K562 (cell line): ENCODE results near the gene CTSH. TPM values are rescaled to one million over a fixed set of nuclear protein-coding genes. Genes with fewer than 3 reads are reported as not detected.
A peak's percentile ranks its signal among the peaks of the same experiment; 100 is the strongest.

Source experiments
- BRF1 ChIP-seq: IDR thresholded peaks from 3 replicates; pipeline ENCODE4 v1.6.1; 2011; ENCODE audit warnings: borderline replicate concordance, mild to moderate bottlenecking; ENCODE audit not compliant: insufficient read length; ENCODE audit errors: extremely low read depth
- ESRRA ChIP-seq: fragments of 450-650 bp; IDR thresholded peaks from 2 replicates; pipeline ENCODE4 v1.6.1; 2014; ENCODE audit warnings: low read depth, mild to moderate bottlenecking, moderate library complexity, borderline replicate concordance
- HDGF ChIP-seq: fragments of 450-650 bp; IDR thresholded peaks from 2 replicates; pipeline ENCODE4 v1.6.1; 2016
- HMGN3 ChIP-seq: IDR thresholded peaks from 2 replicates; pipeline ENCODE4 v1.6.1; 2011; ENCODE audit warnings: borderline replicate concordance, low read depth, mild to moderate bottlenecking, mixed read lengths, low read length; ENCODE audit not compliant: insufficient read length; ENCODE audit errors: extremely low read depth
- NR3C1 ChIP-seq: sonication (generic); formaldehyde crosslinking; IDR thresholded peaks from 2 replicates; pipeline ENCODE4 v1.8.1; 2022; ENCODE audit warnings: missing genetic modification reagents
- PHF20 ChIP-seq: fragments of 450-650 bp; IDR thresholded peaks from 2 replicates; pipeline ENCODE4 v1.6.1; 2018; ENCODE audit not compliant: partially characterized antibody
- ZNF766 ChIP-seq: fragments of 200-800 bp; sonication (Bioruptor generic); conservative IDR thresholded peaks from 2 replicates; pipeline ENCODE4 v1.6.1; 2016; ENCODE audit warnings: missing genetic modification characterization, missing compliant biosample characterization
- ZNF780A ChIP-seq: fragments of 250-450 bp; sonication (Bioruptor Pico); IDR thresholded peaks from 2 replicates; pipeline ENCODE4 v1.5.0; 2021; ENCODE audit warnings: mild to moderate bottlenecking
- polyA plus RNA-seq, 8 experiments: library from polyadenylated mRNA; depleted of rRNA in 4 of 8; stranded (reverse) in 5 of 8; unstranded in 3 of 8; fragments of >200 nt; fragmentation: Nextera tagmentation in 2 of 8; fragmentation: Illumina TruSeq in 1 of 8; extraction: Ambion mirVana in 2 of 8; extraction: Trizol in 1 of 8; gene quantifications; 2 replicates each; pipeline versions ENCODE4 v1.2.1 to v1.2.3, GENCODE V29; 2011 to 2014; ENCODE audit warnings: inconsistent platforms in 1 of 8, missing spikeins in 1 of 8
- total RNA-seq, 7 experiments: library from RNA; depleted of rRNA in 6 of 7; stranded (reverse); fragments of >200 nt in 6 of 7; fragmentation: Illumina TruSeq in 2 of 7; extraction: Trizol in 2 of 7; gene quantifications; 2 replicates each; pipeline versions ENCODE4 v1.2.1 to v1.2.3, GENCODE V29; 2011 to 2021; ENCODE audit warnings: low replicate concordance in 1 of 7
- TF ChIP-seq, protein P1 (sequence below), 2 experiments: fragments of 450-650 bp in 1 of 2; sonication (generic) in 1 of 2; formaldehyde crosslinking in 1 of 2; IDR thresholded peaks; 2 replicates each; pipeline versions ENCODE4 v1.7.1 to v1.9.0; 2016 to 2022; ENCODE audit warnings: inconsistent platforms in 1 of 2, mild to moderate bottlenecking in 1 of 2, missing genetic modification reagents in 1 of 2
- TF ChIP-seq, protein P2 (sequence below): sonication (generic); formaldehyde crosslinking; IDR thresholded peaks from 2 replicates; pipeline ENCODE4 v1.8.0; 2022; ENCODE audit warnings: mild to moderate bottlenecking, missing genetic modification reagents, borderline replicate concordance
- TF ChIP-seq, protein P3 (sequence below): fragments of 450-650 bp; formaldehyde crosslinking; IDR thresholded peaks from 2 replicates; pipeline ENCODE4 v1.4.0; 2020; ENCODE audit warnings: mild to moderate bottlenecking, moderate library complexity
- TF ChIP-seq, protein P4 (sequence below): fragments of 450-650 bp; formaldehyde crosslinking; IDR thresholded peaks from 2 replicates; pipeline ENCODE4 v1.4.0; 2022; ENCODE audit warnings: missing genetic modification characterization

The CTSH gene
- total and polyA plus RNA-seq, 9 of the 15 experiments (the other 6 are each of a cell fraction or from before 2014, with no cell fraction given): 15.0 to 462 (median 173) TPM

DNA sequence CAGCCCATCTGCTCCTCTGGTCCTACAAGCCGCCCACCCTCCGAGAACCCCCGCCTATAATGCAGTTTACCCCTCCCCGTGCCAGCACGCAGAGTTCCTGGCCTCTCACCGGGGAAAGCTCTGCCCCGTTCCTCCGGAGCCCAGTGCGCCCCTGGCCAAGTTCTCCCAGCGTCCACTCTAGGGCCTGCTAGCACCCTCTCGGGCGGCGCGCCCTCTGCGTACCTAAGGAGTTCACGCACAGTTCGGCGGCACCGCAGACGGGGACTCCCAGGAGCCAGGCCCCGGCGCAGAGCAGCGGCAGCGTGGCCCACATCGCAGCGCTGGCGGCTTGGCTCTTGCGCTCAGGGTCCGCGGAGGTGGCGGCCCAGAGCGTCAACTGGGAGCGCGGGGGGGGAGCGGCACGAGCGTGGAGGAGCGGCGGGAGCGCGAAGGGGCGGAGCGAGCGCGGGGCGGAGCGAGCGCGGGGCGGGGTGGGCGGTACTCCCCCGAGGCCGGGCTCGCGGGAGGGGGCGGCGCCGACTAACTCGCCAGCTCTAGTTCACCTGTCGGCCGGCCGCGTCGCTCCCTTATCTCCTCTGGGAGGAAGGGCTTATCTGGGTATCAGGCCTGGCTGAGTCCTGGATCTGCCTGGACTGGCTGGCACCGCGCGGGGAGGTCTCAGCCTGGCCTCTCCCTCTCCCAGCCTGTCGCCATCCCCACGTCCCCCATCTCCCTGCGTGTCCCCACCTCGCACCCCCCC, at the start of gene CTSH (continued):
- TF ChIP-seq, protein P1, sequence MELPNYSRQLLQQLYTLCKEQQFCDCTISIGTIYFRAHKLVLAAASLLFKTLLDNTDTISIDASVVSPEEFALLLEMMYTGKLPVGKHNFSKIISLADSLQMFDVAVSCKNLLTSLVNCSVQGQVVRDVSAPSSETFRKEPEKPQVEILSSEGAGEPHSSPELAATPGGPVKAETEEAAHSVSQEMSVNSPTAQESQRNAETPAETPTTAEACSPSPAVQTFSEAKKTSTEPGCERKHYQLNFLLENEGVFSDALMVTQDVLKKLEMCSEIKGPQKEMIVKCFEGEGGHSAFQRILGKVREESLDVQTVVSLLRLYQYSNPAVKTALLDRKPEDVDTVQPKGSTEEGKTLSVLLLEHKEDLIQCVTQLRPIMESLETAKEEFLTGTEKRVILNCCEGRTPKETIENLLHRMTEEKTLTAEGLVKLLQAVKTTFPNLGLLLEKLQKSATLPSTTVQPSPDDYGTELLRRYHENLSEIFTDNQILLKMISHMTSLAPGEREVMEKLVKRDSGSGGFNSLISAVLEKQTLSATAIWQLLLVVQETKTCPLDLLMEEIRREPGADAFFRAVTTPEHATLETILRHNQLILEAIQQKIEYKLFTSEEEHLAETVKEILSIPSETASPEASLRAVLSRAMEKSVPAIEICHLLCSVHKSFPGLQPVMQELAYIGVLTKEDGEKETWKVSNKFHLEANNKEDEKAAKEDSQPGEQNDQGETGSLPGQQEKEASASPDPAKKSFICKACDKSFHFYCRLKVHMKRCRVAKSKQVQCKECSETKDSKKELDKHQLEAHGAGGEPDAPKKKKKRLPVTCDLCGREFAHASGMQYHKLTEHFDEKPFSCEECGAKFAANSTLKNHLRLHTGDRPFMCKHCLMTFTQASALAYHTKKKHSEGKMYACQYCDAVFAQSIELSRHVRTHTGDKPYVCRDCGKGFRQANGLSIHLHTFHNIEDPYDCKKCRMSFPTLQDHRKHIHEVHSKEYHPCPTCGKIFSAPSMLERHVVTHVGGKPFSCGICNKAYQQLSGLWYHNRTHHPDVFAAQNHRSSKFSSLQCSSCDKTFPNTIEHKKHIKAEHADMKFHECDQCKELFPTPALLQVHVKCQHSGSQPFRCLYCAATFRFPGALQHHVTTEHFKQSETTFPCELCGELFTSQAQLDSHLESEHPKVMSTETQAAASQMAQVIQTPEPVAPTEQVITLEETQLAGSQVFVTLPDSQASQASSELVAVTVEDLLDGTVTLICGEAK (IDR thresholded peaks at IDR 0.05): peak; percentile 39; the same call in 1 of the 2 replicates
- TF ChIP-seq, protein P1 (CRISPR knock-in tag; IDR thresholded peaks at IDR 0.05): no peak
- 0 out of 2 replicates have a peak, but pooled peaks have one; percentile 51 for TF ChIP-seq NR3C1 (CRISPR knock-in tag)
- TF ChIP-seq ZNF780A (CRISPR knock-in tag): no peak
- no peak for TF ChIP-seq HDGF
- TF ChIP-seq ZNF766 (CRISPR knock-in tag): no peak
- TF ChIP-seq HMGN3: peak; percentile 26
- TF ChIP-seq ESRRA: peak; percentile 27; the same call in 1 of the 2 replicates
- TF ChIP-seq, protein P2, sequence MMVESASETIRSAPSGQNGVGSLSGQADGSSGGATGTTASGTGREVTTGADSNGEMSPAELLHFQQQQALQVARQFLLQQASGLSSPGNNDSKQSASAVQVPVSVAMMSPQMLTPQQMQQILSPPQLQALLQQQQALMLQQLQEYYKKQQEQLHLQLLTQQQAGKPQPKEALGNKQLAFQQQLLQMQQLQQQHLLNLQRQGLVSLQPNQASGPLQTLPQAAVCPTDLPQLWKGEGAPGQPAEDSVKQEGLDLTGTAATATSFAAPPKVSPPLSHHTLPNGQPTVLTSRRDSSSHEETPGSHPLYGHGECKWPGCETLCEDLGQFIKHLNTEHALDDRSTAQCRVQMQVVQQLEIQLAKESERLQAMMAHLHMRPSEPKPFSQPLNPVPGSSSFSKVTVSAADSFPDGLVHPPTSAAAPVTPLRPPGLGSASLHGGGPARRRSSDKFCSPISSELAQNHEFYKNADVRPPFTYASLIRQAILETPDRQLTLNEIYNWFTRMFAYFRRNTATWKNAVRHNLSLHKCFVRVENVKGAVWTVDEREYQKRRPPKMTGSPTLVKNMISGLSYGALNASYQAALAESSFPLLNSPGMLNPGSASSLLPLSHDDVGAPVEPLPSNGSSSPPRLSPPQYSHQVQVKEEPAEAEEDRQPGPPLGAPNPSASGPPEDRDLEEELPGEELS (CRISPR knock-in tag): peak; percentile 83; the same call in 1 of the 2 replicates
- TF ChIP-seq, protein P3, sequence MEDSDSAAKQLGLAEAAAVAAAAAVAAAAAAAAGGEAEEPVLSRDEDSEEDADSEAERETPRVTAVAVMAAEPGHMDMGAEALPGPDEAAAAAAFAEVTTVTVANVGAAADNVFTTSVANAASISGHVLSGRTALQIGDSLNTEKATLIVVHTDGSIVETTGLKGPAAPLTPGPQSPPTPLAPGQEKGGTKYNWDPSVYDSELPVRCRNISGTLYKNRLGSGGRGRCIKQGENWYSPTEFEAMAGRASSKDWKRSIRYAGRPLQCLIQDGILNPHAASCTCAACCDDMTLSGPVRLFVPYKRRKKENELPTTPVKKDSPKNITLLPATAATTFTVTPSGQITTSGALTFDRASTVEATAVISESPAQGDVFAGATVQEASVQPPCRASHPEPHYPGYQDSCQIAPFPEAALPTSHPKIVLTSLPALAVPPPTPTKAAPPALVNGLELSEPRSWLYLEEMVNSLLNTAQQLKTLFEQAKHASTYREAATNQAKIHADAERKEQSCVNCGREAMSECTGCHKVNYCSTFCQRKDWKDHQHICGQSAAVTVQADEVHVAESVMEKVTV: no peak
- TF ChIP-seq PHF20: peak; percentile 44
- TF ChIP-seq BRF1: no peak
- TF ChIP-seq, protein P4, sequence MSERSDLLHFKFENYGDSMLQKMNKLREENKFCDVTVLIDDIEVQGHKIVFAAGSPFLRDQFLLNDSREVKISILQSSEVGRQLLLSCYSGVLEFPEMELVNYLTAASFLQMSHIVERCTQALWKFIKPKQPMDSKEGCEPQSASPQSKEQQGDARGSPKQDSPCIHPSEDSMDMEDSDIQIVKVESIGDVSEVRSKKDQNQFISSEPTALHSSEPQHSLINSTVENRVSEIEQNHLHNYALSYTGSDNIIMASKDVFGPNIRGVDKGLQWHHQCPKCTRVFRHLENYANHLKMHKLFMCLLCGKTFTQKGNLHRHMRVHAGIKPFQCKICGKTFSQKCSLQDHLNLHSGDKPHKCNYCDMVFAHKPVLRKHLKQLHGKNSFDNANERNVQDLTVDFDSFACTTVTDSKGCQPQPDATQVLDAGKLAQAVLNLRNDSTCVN (CRISPR knock-in tag): peak; percentile 73; the same call in 1 of the 2 replicates
